Activated naive CD8-positive, alpha-beta T cell treated with anti-CD3 and anti-CD28 coated beads, Interleukin-2, amount 50 U/mL, for 16 hours (primary cell): ENCODE measurements around the gene DSG4.

Source experiments
- DNase-seq: peaks from one replicate; pipeline ENCODE4 v3.0.0-alpha.2; 2020; ENCODE audit warnings: low read depth, low spot score

The DSG4 gene

GRCh38 chr18:31447530-31448191, 71.1 kb downstream of the DSG4 start, which contains the start of gene DSG3:
TSS of gene DSG3 (plus strand) at chr18:31447741. CDS start at chr18:31447878, 137 bp downstream.
- DNase-seq = no peak

- DNase-seq = no peak
Observed at GRCh38 chr18:31450409-31450808, 73.8 kb downstream of the DSG4 start.

GRCh38 chr18:31451625-31452024, 75.0 kb downstream of the DSG4 start:
- DNase-seq = no peak

DNA sequence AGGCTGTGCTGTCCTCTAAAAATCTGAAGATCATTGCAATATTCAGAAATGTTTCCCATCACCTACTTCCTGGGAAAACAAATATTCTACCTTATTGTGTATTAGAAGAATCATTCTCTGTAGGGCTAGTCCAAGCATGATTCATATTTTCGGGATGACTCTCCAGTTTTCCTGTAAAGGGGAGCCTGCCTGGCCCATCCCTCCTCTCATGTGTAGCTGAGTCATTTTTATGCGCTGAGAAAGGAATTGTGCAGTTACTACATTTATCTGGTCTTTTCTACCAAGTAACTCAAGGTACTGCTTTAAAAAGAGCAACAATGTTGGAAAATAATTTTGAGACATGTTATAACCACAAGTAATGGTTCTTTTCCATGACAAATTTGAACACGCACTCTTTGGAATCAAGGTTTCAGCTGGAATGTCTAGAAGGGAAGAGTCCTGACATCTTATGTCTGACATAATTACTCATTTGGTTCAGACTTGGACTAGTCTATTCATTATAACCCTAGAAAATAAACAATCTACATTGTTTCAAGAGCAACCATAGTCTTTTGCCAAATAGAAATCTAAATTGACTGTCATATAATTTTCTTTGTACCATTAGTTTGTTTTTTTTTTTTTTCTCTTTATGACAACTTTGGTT, 77.6 kb downstream of the DSG4 start:
- DNase-seq = no peak
